ENCODE results near the gene OGFOD2. TPM values are rescaled to one million over a fixed set of nuclear protein-coding genes. Genes with fewer than 3 reads are reported as not detected.

OGFOD2 gene
- total RNA-seq, 3 donors from 2014 or later (not counting 1 experiment from before 2014, with no cell fraction given), result 16.6 to 23.7 (median 20.7) TPM

GRCh38 chr12:122958198-122958888 is 16.7 kb upstream of the OGFOD2 start:
- Mint-ChIP-seq H3K4me3 (no peak overlapping the region), H3K36me3 (no peaks in the 10 kb centered on the region), H3K27me3 (ENCODE audit: low read depth in 2 of 2) (no peaks in the 10 kb centered on the region), H3K9me3 (no peaks in the 10 kb centered on the region), H3K27ac (no peak overlapping the region), H3K4me1 (no peaks in the 10 kb centered on the region)
- intact Hi-C loops (cut with micrococcal nuclease), result no loop called here
- Histone ChIP-seq H3K9me3 (ENCODE audit: control insufficient read depth, insufficient read depth, low read length) (no peaks in the 10 kb centered on the region), H3K36me3 (ENCODE audit: control insufficient read depth, insufficient read depth, low read length) (no peaks in the 10 kb centered on the region), H3K27ac (ENCODE audit: low read length) (no peak overlapping the region), H3K4me3 (ENCODE audit: low read length) (no peak overlapping the region), H3K27me3 (ENCODE audit: control insufficient read depth, insufficient read depth, low read length) (no peaks in the 10 kb centered on the region), H3K4me1 (ENCODE audit: control insufficient read depth, insufficient read depth, low read length) (no peaks in the 10 kb centered on the region)
- 95% methylated on average over 5 of the region's 5 CpGs for WGBS (ENCODE audit: insufficient coverage)
- DNase-seq (no peak), ATAC-seq (no peak)
- no peak for TF ChIP-seq CTCF (IDR thresholded peaks at IDR 0.05)

GRCh38 chr12:122959566-122960192 is 15.4 kb upstream of the OGFOD2 start:
- H3K9me3 ChIP-seq (ENCODE audit: control insufficient read depth, insufficient read depth, low read length), result no peaks in the 10 kb centered on the region
- TF ChIP-seq CTCF (IDR thresholded peaks at IDR 0.05), result no peak
- Mint-ChIP-seq H3K4me1 (no peaks in the 10 kb centered on the region), H3K4me3 (no peak overlapping the region), H3K27ac (no peak overlapping the region), H3K9me3 (no peaks in the 10 kb centered on the region), H3K36me3 (no peaks in the 10 kb centered on the region), H3K27me3 (ENCODE audit: low read depth in 2 of 2) (no peaks in the 10 kb centered on the region)
- H3K27ac ChIP-seq (ENCODE audit: low read length), result no peak overlapping the region
- no peaks in the 10 kb centered on the region for H3K4me1 ChIP-seq (ENCODE audit: control insufficient read depth, insufficient read depth, low read length)
- ATAC-seq, result no peak
- no peaks in the 10 kb centered on the region for H3K36me3 ChIP-seq (ENCODE audit: control insufficient read depth, insufficient read depth, low read length)
- whole genome bisulfite sequencing (ENCODE audit: insufficient coverage), result 96% methylated on average over 35 of the region's 35 CpGs
- no peak overlapping the region for H3K4me3 ChIP-seq (ENCODE audit: low read length)
- no peak for DNase-seq
- no peaks in the 10 kb centered on the region for H3K27me3 ChIP-seq (ENCODE audit: control insufficient read depth, insufficient read depth, low read length)
- intact Hi-C loops (cut with micrococcal nuclease), result no loop called here

GRCh38 chr12:122960193-122960569 is 14.9 kb upstream of the OGFOD2 start:
- intact Hi-C loops (cut with micrococcal nuclease), result no loop called here
- Mint-ChIP-seq H3K4me3 (no peak overlapping the region), H3K27ac (no peak overlapping the region), H3K4me1 (no peaks in the 10 kb centered on the region), H3K27me3 (ENCODE audit: low read depth in 2 of 2) (no peaks in the 10 kb centered on the region), H3K36me3 (no peaks in the 10 kb centered on the region), H3K9me3 (no peaks in the 10 kb centered on the region)
- whole genome bisulfite sequencing (ENCODE audit: insufficient coverage), result 96% methylated on average over 8 of the region's 8 CpGs
- Histone ChIP-seq H3K4me3 (ENCODE audit: low read length) (no peak overlapping the region), H3K27ac (ENCODE audit: low read length) (no peak overlapping the region), H3K27me3 (ENCODE audit: control insufficient read depth, insufficient read depth, low read length) (no peaks in the 10 kb centered on the region), H3K36me3 (ENCODE audit: control insufficient read depth, insufficient read depth, low read length) (no peaks in the 10 kb centered on the region), H3K9me3 (ENCODE audit: control insufficient read depth, insufficient read depth, low read length) (no peaks in the 10 kb centered on the region), H3K4me1 (ENCODE audit: control insufficient read depth, insufficient read depth, low read length) (peaks cover 2% of the 10 kb centered on the region)
- DNase-seq (no peak), ATAC-seq (no peak)
- no peak for TF ChIP-seq CTCF (IDR thresholded peaks at IDR 0.05)

Measured in natural killer cell (primary cell).